Fibroblast of lung (primary cell): ENCODE measurements around the gene SMC5. TPM values are rescaled to one million over a fixed set of nuclear protein-coding genes. Genes with fewer than 3 reads are reported as not detected.
A peak's percentile ranks its signal among the peaks of the same experiment; 100 is the strongest.

Experiments
- DNase-seq, 2 donors: peaks; one replicate each; pipeline versions ENCODE4 v3.0.0 to v3.0.0-alpha.2; 2010; ENCODE audit warnings: low read depth in 2 of 2
- H2AFZ ChIP-seq: 2 replicates; pipeline ENCODE4 v1.5.1; 2012; ENCODE audit warnings: low read length, control low read depth, inconsistent platforms
- H3K27ac ChIP-seq: 2 replicates; pipeline ENCODE4 v1.5.1; 2011; ENCODE audit warnings: low read length, control low read depth; ENCODE audit not compliant: insufficient read depth
- H3K27me3 ChIP-seq: 2 replicates; pipeline ENCODE4 v1.5.1; 2011; ENCODE audit warnings: mild to moderate bottlenecking, low read length; ENCODE audit not compliant: control insufficient read depth, insufficient read depth
- H3K36me3 ChIP-seq: 2 replicates; pipeline ENCODE4 v1.5.1; 2011; ENCODE audit warnings: low read length; ENCODE audit not compliant: control insufficient read depth, insufficient read depth
- H3K4me1 ChIP-seq: 2 replicates; pipeline ENCODE4 v1.5.1; 2011; ENCODE audit warnings: low read length; ENCODE audit not compliant: control insufficient read depth, insufficient read depth; ENCODE audit errors: extremely low read depth
- H3K4me2 ChIP-seq: 2 replicates; pipeline ENCODE4 v1.5.1; 2011; ENCODE audit warnings: low read length, control low read depth; ENCODE audit not compliant: insufficient read depth; ENCODE audit errors: extremely low read depth
- H3K4me3 ChIP-seq, 4 experiments: fragments of 200-600 bp in 1 of 4; sonication (generic) in 1 of 4; replicated peaks in 1 of 4; 2 replicates each; pipeline ENCODE4 v1.5.1; 2011 to 2016; ENCODE audit warnings: low read length in 4 of 4, low read depth in 3 of 4, mild to moderate bottlenecking in 3 of 4, control low read depth in 2 of 4, inconsistent platforms in 1 of 4, mixed read lengths in 1 of 4; ENCODE audit not compliant: insufficient read depth in 1 of 4; ENCODE audit errors: control extremely low read depth in 1 of 4
- H3K79me2 ChIP-seq: 2 replicates; pipeline ENCODE4 v1.5.1; 2012; ENCODE audit warnings: mild to moderate bottlenecking, low read length, inconsistent platforms; ENCODE audit not compliant: control insufficient read depth, insufficient read depth
- H3K9ac ChIP-seq: 2 replicates; pipeline ENCODE4 v1.5.1; 2011; ENCODE audit warnings: mild to moderate bottlenecking, low read length, control low read depth; ENCODE audit not compliant: insufficient read depth
- H3K9me3 ChIP-seq: 2 replicates; pipeline ENCODE4 v1.5.1; 2012; ENCODE audit warnings: low read depth, low read length; ENCODE audit not compliant: control insufficient read depth, insufficient read depth
- H4K20me1 ChIP-seq: 2 replicates; pipeline ENCODE4 v1.5.1; 2011; ENCODE audit warnings: low read length; ENCODE audit not compliant: control insufficient read depth, insufficient read depth; ENCODE audit errors: extremely low read depth
- CTCF ChIP-seq, 2 donors: IDR thresholded peaks in 1 of 2; conservative IDR thresholded peaks in 1 of 2; 1 replicate in 1 of 2; 2 replicates in 1 of 2; pipeline ENCODE4 v1.5.1; 2011 to 2012; ENCODE audit warnings: low read length in 2 of 2, control low read depth in 1 of 2, inconsistent platforms in 1 of 2, low read depth in 1 of 2, mild to moderate bottlenecking in 1 of 2
- EZH2 ChIP-seq: IDR thresholded peaks from 2 replicates; pipeline ENCODE4 v1.5.1; 2012; ENCODE audit warnings: low read length, control low read depth, mild to moderate bottlenecking; ENCODE audit errors: missing control alignments
- polyA plus RNA-seq, 2 donors: library from polyadenylated mRNA; depleted of rRNA in 1 of 2; stranded (reverse) in 1 of 2; unstranded in 1 of 2; fragments of >200 nt; gene quantifications; 2 replicates each; pipeline ENCODE4 v1.2.1, GENCODE V29; 2011 to 2012; ENCODE audit warnings: missing spikeins in 1 of 2
- total RNA-seq: library from RNA; depleted of rRNA; stranded (reverse); fragments of >200 nt; gene quantifications from 2 replicates; pipeline ENCODE4 v1.2.1, GENCODE V29; 2014

Gene SMC5
- total and polyA plus RNA-seq, 2 donors (not counting 1 experiment from before 2014, with no cell fraction given) = 21.6 to 29.2 TPM

- no peak for TF ChIP-seq EZH2
- H3K9me3 ChIP-seq = no peaks in the 10 kb centered on the region
- peaks cover 6% of the 10 kb centered on the region for H4K20me1 ChIP-seq
- H3K27me3 ChIP-seq = no peaks in the 10 kb centered on the region
- H3K4me2 ChIP-seq = no peak overlapping the region
- no peak overlapping the region for H2AFZ ChIP-seq
- H3K4me3 ChIP-seq = peak overlapping the region in 1 of 4 experiments; percentile 19
- no peak overlapping the region for H3K27ac ChIP-seq
- no peaks in the 10 kb centered on the region for H3K36me3 ChIP-seq
- H3K79me2 ChIP-seq = peaks cover 10% of the 10 kb centered on the region
- peaks cover 3% of the 10 kb centered on the region for H3K4me1 ChIP-seq
- H3K9ac ChIP-seq = no peak overlapping the region
- DNase-seq = peak; percentile 50 to 54
These were observed 132.2 kb downstream of the SMC5 start for GRCh38 chr9:70390933-70391341.

- H4K20me1 ChIP-seq = peaks cover 6% of the 10 kb centered on the region
These were observed 133.4 kb downstream of the SMC5 start for GRCh38 chr9:70392189-70392588.

GRCh38 chr9:70392850-70393249 lies 134.1 kb downstream of the SMC5 start:
- H4K20me1 ChIP-seq = peaks cover 8% of the 10 kb centered on the region
- H3K27ac ChIP-seq = no peak overlapping the region

More at GRCh38 chr9:70392189-70392588, 133.4 kb downstream of the SMC5 start:
- Histone ChIP-seq H3K4me2 (no peak overlapping the region), H3K27ac (no peak overlapping the region), H3K4me1 (peaks cover 3% of the 10 kb centered on the region), H2AFZ (no peak overlapping the region), H3K79me2 (peaks cover 17% of the 10 kb centered on the region), H3K4me3 (no peak overlapping the region), H3K9me3 (no peaks in the 10 kb centered on the region), H3K36me3 (no peaks in the 10 kb centered on the region), H3K27me3 (no peaks in the 10 kb centered on the region), H3K9ac (no peak overlapping the region)
- peak in 1 of 2 donors; percentile 28 for DNase-seq
- TF ChIP-seq EZH2 (no peak), CTCF (conservative IDR thresholded peaks at IDR 0.05 in 1 of 2, IDR thresholded peaks at IDR 0.05 in 1 of 2; ENCODE audit: low read depth in 1 of 2, low read length in 2 of 2) (peak in 1 of 2 donors; percentile 35)

More at GRCh38 chr9:70392850-70393249, 134.1 kb downstream of the SMC5 start:
- Histone ChIP-seq H3K36me3 (no peaks in the 10 kb centered on the region), H3K27me3 (no peaks in the 10 kb centered on the region), H3K4me3 (no peak overlapping the region), H2AFZ (no peak overlapping the region), H3K79me2 (peaks cover 20% of the 10 kb centered on the region), H3K4me2 (no peak overlapping the region), H3K4me1 (peaks cover 3% of the 10 kb centered on the region), H3K9ac (no peak overlapping the region), H3K9me3 (no peaks in the 10 kb centered on the region)
- peak in 1 of 2 donors; percentile 18 for DNase-seq
- TF ChIP-seq CTCF (conservative IDR thresholded peaks at IDR 0.05 in 1 of 2, IDR thresholded peaks at IDR 0.05 in 1 of 2; ENCODE audit: low read depth in 1 of 2, low read length in 2 of 2) (no peak), EZH2 (no peak)
